HepG2 (cell line): ENCODE results near the gene DCUN1D3. TPM values are rescaled to one million over a fixed set of nuclear protein-coding genes. Genes with fewer than 3 reads are reported as not detected.

Experiments
- ARID2 ChIP-seq: sonication (generic); formaldehyde crosslinking; IDR thresholded peaks from 2 replicates; pipeline ENCODE4 v1.8.1; 2022; ENCODE audit warnings: mild to moderate bottlenecking, missing genetic modification reagents, borderline replicate concordance
- CREB1 ChIP-seq, 2 experiments: fragments of 450-650 bp in 1 of 2; IDR thresholded peaks; 2 replicates each; pipeline ENCODE4 v1.6.1; 2016 to 2017; ENCODE audit warnings: control low read depth in 1 of 2, mild to moderate bottlenecking in 1 of 2, missing compliant biosample characterization in 1 of 2, missing genetic modification characterization in 1 of 2
- DR1 ChIP-seq: sonication (generic); formaldehyde crosslinking; IDR thresholded peaks from 2 replicates; pipeline ENCODE4 v1.8.0; 2021; ENCODE audit warnings: mild to moderate bottlenecking, missing genetic modification reagents, inconsistent platforms
- EEA1 ChIP-seq: sonication (generic); formaldehyde crosslinking; IDR thresholded peaks from 2 replicates; pipeline ENCODE4 v1.5.1; 2020; ENCODE audit warnings: mild to moderate bottlenecking, missing genetic modification reagents, borderline replicate concordance
- KDM1A ChIP-seq: IDR thresholded peaks from 2 replicates; pipeline ENCODE4 v1.6.1; 2016; ENCODE audit warnings: missing compliant biosample characterization
- LRRFIP1 ChIP-seq: sonication (generic); formaldehyde crosslinking; conservative IDR thresholded peaks from 2 replicates; pipeline ENCODE4 v1.4.0; 2020; ENCODE audit warnings: missing genetic modification reagents
- RBFOX2 ChIP-seq: fragments of 200-400 bp; formaldehyde crosslinking; IDR thresholded peaks from 2 replicates; pipeline ENCODE4 v1.6.1; 2017; ENCODE audit warnings: low read depth, mild to moderate bottlenecking, low read length
- SMARCE1 ChIP-seq: fragments of 450-650 bp; IDR thresholded peaks from 2 replicates; pipeline ENCODE4 v1.6.1; 2017; ENCODE audit warnings: borderline replicate concordance
- TEAD2 ChIP-seq: sonication (generic); formaldehyde crosslinking; IDR thresholded peaks from 2 replicates; pipeline ENCODE4 v1.9.0; 2021; ENCODE audit warnings: missing genetic modification reagents
- ZNF3 ChIP-seq: IDR thresholded peaks from 2 replicates; pipeline ENCODE4 v1.7.0; 2017; ENCODE audit warnings: inconsistent platforms
- ZSCAN31 ChIP-seq: sonication (generic); formaldehyde crosslinking; IDR thresholded peaks from 2 replicates; pipeline ENCODE4 v1.5.0; 2020; ENCODE audit warnings: low read depth, mild to moderate bottlenecking, missing genetic modification reagents
- polyA plus RNA-seq, 8 experiments: library from polyadenylated mRNA; depleted of rRNA in 3 of 8; stranded (reverse) in 7 of 8; unstranded in 1 of 8; fragments of >200 nt; fragmentation: Illumina TruSeq in 4 of 8; extraction: Trizol in 4 of 8; gene quantifications; 2 replicates each; pipeline versions ENCODE4 v1.2.1 to v1.2.3, GENCODE V29; 2011 to 2016; ENCODE audit warnings: low read depth in 4 of 8, missing spikeins in 1 of 8, mixed read lengths in 1 of 8; ENCODE audit not compliant: insufficient read depth in 1 of 8
- total RNA-seq, 5 experiments: library from RNA; depleted of rRNA; stranded (reverse); fragments of >200 nt; fragmentation: Illumina TruSeq; extraction: Trizol; gene quantifications; 2 replicates each; pipeline ENCODE4 v1.2.3, GENCODE V29; 2016; ENCODE audit warnings: low read depth in 1 of 5
- TF ChIP-seq, protein P1 (sequence below): sonication (generic); formaldehyde crosslinking; IDR thresholded peaks from 2 replicates; pipeline ENCODE4 v1.5.0; 2020; ENCODE audit warnings: missing genetic modification reagents
- TF ChIP-seq, protein P2 (sequence below): sonication (generic); formaldehyde crosslinking; IDR thresholded peaks from 2 replicates; pipeline ENCODE4 v1.9.0; 2021; ENCODE audit warnings: missing genetic modification reagents, borderline replicate concordance
- TF ChIP-seq, protein P3 (sequence below): sonication (generic); formaldehyde crosslinking; IDR thresholded peaks from 2 replicates; pipeline ENCODE4 v1.5.0; 2020; ENCODE audit warnings: mild to moderate bottlenecking, missing genetic modification reagents, borderline replicate concordance

DCUN1D3 gene
- total and polyA plus RNA-seq, 2 of the 13 experiments (the other 11 are each of a cell fraction or from before 2014, with no cell fraction given): 5.0 to 19.3 TPM

GRCh38 chr16:20899477-20900298 lies 470 bp downstream of the DCUN1D3 start (continued):
- TF ChIP-seq ARID2 (CRISPR knock-in tag): peak; percentile 93
- no peak for TF ChIP-seq CREB1 (IDR thresholded peaks at IDR 0.05)
- TF ChIP-seq CREB1 (CRISPR knock-in tag; IDR thresholded peaks at IDR 0.05): no peak
- TF ChIP-seq EEA1: peak; percentile 87; the same call in 1 of the 2 replicates
- no peak for TF ChIP-seq ZNF3 (CRISPR knock-in tag)
- TF ChIP-seq, protein P1, sequence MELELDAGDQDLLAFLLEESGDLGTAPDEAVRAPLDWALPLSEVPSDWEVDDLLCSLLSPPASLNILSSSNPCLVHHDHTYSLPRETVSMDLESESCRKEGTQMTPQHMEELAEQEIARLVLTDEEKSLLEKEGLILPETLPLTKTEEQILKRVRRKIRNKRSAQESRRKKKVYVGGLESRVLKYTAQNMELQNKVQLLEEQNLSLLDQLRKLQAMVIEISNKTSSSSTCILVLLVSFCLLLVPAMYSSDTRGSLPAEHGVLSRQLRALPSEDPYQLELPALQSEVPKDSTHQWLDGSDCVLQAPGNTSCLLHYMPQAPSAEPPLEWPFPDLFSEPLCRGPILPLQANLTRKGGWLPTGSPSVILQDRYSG: no peak
- TF ChIP-seq ZSCAN31 (CRISPR knock-in tag): peak; percentile 76; the same call in 1 of the 2 replicates
- no peak for TF ChIP-seq KDM1A (CRISPR knock-in tag)
- TF ChIP-seq, protein P2, sequence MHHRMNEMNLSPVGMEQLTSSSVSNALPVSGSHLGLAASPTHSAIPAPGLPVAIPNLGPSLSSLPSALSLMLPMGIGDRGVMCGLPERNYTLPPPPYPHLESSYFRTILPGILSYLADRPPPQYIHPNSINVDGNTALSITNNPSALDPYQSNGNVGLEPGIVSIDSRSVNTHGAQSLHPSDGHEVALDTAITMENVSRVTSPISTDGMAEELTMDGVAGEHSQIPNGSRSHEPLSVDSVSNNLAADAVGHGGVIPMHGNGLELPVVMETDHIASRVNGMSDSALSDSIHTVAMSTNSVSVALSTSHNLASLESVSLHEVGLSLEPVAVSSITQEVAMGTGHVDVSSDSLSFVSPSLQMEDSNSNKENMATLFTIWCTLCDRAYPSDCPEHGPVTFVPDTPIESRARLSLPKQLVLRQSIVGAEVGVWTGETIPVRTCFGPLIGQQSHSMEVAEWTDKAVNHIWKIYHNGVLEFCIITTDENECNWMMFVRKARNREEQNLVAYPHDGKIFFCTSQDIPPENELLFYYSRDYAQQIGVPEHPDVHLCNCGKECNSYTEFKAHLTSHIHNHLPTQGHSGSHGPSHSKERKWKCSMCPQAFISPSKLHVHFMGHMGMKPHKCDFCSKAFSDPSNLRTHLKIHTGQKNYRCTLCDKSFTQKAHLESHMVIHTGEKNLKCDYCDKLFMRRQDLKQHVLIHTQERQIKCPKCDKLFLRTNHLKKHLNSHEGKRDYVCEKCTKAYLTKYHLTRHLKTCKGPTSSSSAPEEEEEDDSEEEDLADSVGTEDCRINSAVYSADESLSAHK (CRISPR knock-in tag): no peak
- TF ChIP-seq LRRFIP1 (CRISPR knock-in tag): no peak; the same call in 1 of the 2 replicates
- TF ChIP-seq RBFOX2: 0 out of 2 replicates have a peak, but pooled peaks have one; percentile 41
- TF ChIP-seq DR1 (CRISPR knock-in tag): no peak
- TF ChIP-seq TEAD2 (CRISPR knock-in tag): no peak
- TF ChIP-seq, protein P3, sequence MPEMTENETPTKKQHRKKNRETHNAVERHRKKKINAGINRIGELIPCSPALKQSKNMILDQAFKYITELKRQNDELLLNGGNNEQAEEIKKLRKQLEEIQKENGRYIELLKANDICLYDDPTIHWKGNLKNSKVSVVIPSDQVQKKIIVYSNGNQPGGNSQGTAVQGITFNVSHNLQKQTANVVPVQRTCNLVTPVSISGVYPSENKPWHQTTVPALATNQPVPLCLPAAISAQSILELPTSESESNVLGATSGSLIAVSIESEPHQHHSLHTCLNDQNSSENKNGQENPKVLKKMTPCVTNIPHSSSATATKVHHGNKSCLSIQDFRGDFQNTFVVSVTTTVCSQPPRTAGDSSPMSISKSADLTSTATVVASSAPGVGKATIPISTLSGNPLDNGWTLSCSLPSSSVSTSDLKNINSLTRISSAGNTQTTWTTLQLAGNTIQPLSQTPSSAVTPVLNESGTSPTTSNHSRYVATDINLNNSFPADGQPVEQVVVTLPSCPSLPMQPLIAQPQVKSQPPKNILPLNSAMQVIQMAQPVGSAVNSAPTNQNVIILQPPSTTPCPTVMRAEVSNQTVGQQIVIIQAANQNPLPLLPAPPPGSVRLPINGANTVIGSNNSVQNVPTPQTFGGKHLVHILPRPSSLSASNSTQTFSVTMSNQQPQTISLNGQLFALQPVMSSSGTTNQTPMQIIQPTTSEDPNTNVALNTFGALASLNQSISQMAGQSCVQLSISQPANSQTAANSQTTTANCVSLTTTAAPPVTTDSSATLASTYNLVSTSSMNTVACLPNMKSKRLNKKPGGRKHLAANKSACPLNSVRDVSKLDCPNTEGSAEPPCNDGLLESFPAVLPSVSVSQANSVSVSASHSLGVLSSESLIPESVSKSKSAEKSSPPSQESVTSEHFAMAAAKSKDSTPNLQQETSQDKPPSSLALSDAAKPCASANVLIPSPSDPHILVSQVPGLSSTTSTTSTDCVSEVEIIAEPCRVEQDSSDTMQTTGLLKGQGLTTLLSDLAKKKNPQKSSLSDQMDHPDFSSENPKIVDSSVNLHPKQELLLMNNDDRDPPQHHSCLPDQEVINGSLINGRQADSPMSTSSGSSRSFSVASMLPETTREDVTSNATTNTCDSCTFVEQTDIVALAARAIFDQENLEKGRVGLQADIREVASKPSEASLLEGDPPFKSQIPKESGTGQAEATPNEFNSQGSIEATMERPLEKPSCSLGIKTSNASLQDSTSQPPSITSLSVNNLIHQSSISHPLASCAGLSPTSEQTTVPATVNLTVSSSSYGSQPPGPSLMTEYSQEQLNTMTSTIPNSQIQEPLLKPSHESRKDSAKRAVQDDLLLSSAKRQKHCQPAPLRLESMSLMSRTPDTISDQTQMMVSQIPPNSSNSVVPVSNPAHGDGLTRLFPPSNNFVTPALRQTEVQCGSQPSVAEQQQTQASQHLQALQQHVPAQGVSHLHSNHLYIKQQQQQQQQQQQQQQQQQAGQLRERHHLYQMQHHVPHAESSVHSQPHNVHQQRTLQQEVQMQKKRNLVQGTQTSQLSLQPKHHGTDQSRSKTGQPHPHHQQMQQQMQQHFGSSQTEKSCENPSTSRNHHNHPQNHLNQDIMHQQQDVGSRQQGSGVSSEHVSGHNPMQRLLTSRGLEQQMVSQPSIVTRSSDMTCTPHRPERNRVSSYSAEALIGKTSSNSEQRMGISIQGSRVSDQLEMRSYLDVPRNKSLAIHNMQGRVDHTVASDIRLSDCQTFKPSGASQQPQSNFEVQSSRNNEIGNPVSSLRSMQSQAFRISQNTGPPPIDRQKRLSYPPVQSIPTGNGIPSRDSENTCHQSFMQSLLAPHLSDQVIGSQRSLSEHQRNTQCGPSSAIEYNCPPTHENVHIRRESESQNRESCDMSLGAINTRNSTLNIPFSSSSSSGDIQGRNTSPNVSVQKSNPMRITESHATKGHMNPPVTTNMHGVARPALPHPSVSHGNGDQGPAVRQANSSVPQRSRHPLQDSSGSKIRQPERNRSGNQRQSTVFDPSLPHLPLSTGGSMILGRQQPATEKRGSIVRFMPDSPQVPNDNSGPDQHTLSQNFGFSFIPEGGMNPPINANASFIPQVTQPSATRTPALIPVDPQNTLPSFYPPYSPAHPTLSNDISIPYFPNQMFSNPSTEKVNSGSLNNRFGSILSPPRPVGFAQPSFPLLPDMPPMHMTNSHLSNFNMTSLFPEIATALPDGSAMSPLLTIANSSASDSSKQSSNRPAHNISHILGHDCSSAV (CRISPR knock-in tag): no peak
- no peak for TF ChIP-seq SMARCE1
